GM18511 (cell line): Measurements from ENCODE around the gene HNRNPF.
"Not testable (repeated sequence)": the region's sequence is repeated elsewhere in the genome, so short reads cannot be mapped to it uniquely, and the experiment has no call there.

ENCODE experiments used
- ATAC-seq: cut with Tn5 transposase; IDR thresholded peaks from one replicate; pipeline ENCODE4 v1.9.1; 2021; ENCODE audit warnings: mild to moderate bottlenecking, moderate library complexity; ENCODE audit not compliant: unreplicated experiment

The HNRNPF gene

DNA sequence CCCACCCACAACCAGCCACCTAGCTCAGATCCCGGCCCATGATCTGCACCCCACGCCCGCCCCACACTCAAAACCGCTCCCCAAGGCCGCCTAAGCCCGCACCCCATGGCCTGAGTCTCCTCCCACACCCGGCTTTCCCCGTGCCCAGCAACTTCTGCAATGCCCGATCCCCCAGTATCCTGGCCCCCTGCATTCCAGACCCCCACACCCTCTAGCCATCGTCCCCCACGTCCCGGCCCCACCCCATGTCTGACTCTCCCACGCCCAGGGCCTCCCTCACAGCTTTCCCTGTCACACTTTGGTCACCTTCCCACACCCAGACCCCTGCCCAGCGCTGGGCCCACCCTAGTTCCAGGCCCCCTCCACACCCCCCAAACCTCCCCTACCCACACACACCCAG, 57.7 kb downstream of the HNRNPF start:
- ATAC-seq = no peak

- no peak for ATAC-seq
Observed at GRCh38 chr10:43350686-43351085, 58.3 kb downstream of the HNRNPF start.

GRCh38 chr10:43350156-43350555, 58.8 kb downstream of the HNRNPF start:
- no peak for ATAC-seq

GRCh38 chr10:43348511-43349312, 60.3 kb downstream of the HNRNPF start:
- ATAC-seq = peak; percentile 100

DNA sequence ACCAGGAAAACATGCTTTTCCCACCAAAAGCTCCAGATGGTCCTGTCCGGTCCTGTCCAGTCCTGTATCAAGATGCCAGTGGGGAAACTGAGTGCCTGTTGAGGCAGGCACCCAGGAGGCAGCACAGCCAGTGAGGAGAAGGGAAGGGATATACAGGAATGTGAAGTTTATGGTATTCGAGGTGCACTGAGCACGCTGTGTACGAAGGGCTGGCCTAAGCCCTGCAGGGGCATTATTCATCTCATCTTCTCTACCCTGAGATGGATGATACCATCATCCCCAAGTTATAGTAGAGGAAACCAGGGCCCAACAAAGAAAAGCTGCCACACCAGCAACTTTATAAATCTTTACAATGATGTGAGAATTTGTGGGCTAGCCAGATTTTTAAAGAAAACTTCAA, 61.0 kb downstream of the HNRNPF start:
- ATAC-seq = no peak

GRCh38 chr10:43344051-43344450, 64.9 kb downstream of the HNRNPF start:
- no peak for ATAC-seq

GRCh38 chr10:43343126-43343525, 65.9 kb downstream of the HNRNPF start:
- no peak for ATAC-seq

GRCh38 chr10:43342279-43343125, 66.5 kb downstream of the HNRNPF start:
- ATAC-seq = no peak

- ATAC-seq = no peak
Observed at GRCh38 chr10:43341450-43341849, 67.5 kb downstream of the HNRNPF start.

DNA sequence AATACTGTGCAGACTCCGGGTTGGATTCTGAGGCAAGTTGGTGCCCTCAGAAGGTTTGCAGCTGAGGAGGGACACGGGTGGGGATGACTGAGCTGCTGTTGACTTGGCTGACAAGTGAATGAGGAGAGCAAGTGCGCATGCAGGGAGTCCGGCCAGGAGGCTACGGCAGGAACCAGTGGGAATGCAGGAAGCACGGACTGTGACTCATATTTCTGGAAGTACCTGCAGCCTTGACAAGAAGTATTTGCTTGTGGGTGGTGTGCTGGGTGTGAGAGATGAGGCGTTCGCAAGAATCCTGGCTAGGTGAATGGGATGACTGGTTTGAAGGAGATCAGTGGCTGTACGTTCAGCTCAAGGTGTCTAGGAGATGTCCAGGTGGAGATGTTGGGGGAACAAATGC, 68.4 kb downstream of the HNRNPF start:
- ATAC-seq = no peak

DNA sequence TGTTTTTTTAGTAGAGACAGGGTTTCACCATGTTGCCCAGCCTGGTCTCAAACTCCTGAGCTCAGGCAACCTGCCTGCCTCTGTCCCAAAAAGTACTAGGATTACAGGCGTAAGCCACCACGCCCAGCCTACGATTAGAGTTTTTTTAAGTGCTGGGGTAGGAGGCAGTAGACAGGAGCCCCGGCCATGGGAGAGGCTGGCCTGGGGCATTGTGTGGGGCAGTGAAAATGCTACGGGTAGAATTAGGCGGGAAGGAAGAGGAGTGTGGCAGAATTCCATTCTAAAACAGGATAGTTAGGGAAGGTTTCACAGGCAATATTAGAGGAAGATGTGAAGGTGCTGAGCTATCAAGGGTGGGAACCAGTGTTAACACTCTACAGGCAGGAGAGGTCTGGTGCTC, 68.9 kb downstream of the HNRNPF start:
- ATAC-seq = no peak

- no peak for ATAC-seq
Observed at GRCh38 chr10:43339136-43339535, 69.8 kb downstream of the HNRNPF start.

DNA sequence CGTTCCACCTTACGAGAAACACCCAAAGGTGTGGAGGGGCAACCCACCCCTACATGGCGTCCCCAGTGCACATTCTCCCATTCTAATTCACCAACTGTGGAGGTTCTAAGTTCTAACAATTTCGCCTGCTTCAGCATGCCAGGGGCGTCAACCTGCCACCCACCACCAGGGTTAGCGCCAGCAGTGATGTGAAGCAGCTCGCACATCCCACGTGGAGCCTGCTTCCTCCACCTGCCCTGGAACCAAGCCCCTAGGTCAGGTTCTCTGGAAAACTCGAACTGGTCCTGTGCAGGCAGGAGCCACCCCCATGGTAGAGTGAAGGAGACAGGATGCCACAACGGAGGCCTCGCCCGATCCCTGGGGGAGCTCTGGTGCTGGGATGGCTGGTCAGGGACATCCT, 70.9 kb downstream of the HNRNPF start:
- ATAC-seq = no peak

GRCh38 chr10:43337536-43337935, 71.5 kb downstream of the HNRNPF start:
- not testable (repeated sequence) for ATAC-seq

DNA sequence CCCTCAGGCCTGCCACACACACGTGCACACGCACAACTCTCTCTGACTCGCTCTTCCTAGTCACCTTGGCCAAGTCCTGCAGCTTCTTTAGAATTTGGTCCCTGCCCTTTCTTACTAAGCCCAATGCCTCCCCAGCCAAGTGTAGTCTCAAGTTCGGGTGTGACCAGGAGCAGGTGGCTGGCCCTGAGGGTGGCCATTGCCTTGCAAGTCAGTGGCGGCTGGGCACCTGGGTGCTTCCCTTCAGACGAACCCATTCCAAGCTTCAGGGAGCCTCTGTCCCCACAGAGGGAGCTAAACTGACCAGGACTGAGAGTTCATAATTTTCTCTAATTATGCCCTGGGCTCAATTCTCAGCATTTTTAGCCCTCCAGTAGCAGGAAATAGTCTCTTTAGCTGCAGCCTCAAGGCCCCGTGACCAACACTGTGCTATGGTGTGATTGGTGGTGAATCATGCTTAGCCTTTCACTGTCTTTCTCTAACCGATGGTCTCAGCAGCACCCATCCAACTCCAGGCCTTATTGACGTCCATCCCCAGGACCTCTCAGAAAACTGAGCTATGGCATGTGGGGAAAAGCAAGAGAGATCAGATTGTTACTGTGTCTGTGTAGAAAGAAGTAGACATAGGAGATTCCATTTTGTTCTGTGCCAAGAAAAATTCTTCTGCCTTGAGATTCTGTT, 72.2 kb downstream of the HNRNPF start:
- ATAC-seq = no peak

GRCh38 chr10:43336061-43336460, 72.9 kb downstream of the HNRNPF start:
- ATAC-seq = no peak
